ENCODE data around the gene CELF5.
"Not testable (repeated sequence)": the region's sequence is repeated elsewhere in the genome, so short reads cannot be mapped to it uniquely, and the experiment has no call there.

Gene CELF5

GRCh38 chr19:3325451-3325850 is 101.0 kb downstream of the CELF5 start:
- no peak for DNase-seq

- DNase-seq = no peak
Observed at GRCh38 chr19:3328743-3329142, 104.3 kb downstream of the CELF5 start.

- DNase-seq = no peak
Observed at GRCh38 chr19:3330047-3330446, 105.6 kb downstream of the CELF5 start.

- DNase-seq = not testable (repeated sequence)
Observed at GRCh38 chr19:3332232-3332631, 107.8 kb downstream of the CELF5 start.

GRCh38 chr19:3333020-3333583 is 108.6 kb downstream of the CELF5 start:
- DNase-seq = no peak

- DNase-seq = no peak
Observed at GRCh38 chr19:3333662-3334061, 109.2 kb downstream of the CELF5 start.

GRCh38 chr19:3334749-3335430 is 110.4 kb downstream of the CELF5 start:
- DNase-seq = not testable (repeated sequence)

- no peak for DNase-seq
Observed at GRCh38 chr19:3335431-3336350, 111.2 kb downstream of the CELF5 start.

- DNase-seq = no peak
Observed at GRCh38 chr19:3336351-3336679, 111.9 kb downstream of the CELF5 start.

GRCh38 chr19:3336680-3337523 is 112.4 kb downstream of the CELF5 start:
- no peak for DNase-seq

GRCh38 chr19:3338541-3339181 is 114.2 kb downstream of the CELF5 start:
- no peak for DNase-seq

- no peak for DNase-seq
Observed at GRCh38 chr19:3340340-3340739, 115.9 kb downstream of the CELF5 start.

- DNase-seq = no peak
Observed at GRCh38 chr19:3342246-3342645, 117.8 kb downstream of the CELF5 start.

- DNase-seq = not testable (repeated sequence)
Observed at GRCh38 chr19:3342962-3343361, 118.5 kb downstream of the CELF5 start.

GRCh38 chr19:3343619-3344502 is 119.4 kb downstream of the CELF5 start:
- no peak for DNase-seq

- no peak for DNase-seq
Observed at GRCh38 chr19:3344608-3345598, 120.4 kb downstream of the CELF5 start.

GRCh38 chr19:3345850-3346460 is 121.5 kb downstream of the CELF5 start:
- DNase-seq = no peak
